ENCODE data around the gene LOXL3. TPM values are rescaled to one million over a fixed set of nuclear protein-coding genes. Genes with fewer than 3 reads are reported as not detected.

LOXL3 gene
- 6.6 and 7.7 TPM in 2 replicates for total RNA-seq (2014; rRNA removed; shearing (Covaris generic))

DNA sequence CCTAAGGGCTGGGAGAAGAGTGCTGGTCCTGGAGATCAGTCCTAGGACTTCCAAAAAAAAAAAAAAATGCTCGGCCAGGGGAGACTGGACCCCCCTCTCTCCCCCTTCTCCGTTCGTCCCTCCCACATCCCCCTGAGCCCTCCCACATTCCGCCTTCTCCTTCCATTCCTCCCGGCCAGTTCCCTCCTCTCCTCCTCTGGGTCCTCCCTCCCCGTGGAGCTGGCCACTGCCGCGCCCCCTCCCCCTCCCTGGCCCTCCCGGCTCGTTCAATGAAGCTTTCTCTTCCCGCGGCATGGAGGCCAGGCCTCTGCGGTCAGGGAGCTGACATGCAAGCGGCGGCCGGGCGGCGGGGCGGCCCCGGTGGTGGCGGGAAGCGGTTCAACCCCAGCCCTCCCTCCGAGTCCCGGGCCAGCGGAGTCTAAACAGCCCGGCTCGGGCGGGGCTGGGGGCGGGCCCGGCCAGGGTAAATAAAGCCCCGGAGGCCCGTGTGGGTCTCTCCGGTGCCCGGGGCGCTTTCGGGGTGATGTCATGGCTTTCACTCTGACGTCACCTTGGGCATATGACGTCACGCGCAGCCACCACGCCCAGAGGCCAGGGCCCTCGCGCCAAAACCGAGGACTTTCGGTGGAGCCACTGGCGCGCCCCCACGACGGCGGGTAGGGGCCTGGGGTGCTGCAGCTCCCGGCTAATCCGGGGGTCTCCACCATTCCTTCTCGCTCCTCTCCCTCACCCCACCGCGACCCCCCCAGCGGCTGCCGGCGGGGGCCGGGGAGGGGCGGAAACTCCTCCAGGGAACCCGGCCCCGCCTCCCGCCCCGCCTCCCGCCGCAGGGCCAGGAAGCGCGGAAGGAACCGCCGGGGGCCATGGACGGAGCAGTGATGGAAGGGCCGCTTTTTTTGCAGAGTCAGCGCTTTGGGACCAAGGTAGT is at the start of gene LOXL3, which contains the start of gene DOK1:
TSS of gene LOXL3 (minus strand) at position 51 of the 928 bp plus-strand sequence. CDS start 1,308 bp downstream, outside the sequence.
TSS of gene DOK1 (plus strand) at position 829 of the 928 bp plus-strand sequence. CDS start at position 864, 35 bp downstream.
- DNase-seq: peak; percentile 98
- Histone ChIP-seq H3K27me3 (ENCODE audit: control insufficient read depth, insufficient read depth, low read length) (peaks cover 76% of the 10 kb centered on the region), H3K4me3 (ENCODE audit: insufficient read depth, low read depth, low read length) (peak within 1 kb of the TSS; percentile 91), H3K36me3 (replicated peaks; ENCODE audit: control insufficient read depth, insufficient read depth, low read length) (no peaks in the 10 kb centered on the region)

DNA sequence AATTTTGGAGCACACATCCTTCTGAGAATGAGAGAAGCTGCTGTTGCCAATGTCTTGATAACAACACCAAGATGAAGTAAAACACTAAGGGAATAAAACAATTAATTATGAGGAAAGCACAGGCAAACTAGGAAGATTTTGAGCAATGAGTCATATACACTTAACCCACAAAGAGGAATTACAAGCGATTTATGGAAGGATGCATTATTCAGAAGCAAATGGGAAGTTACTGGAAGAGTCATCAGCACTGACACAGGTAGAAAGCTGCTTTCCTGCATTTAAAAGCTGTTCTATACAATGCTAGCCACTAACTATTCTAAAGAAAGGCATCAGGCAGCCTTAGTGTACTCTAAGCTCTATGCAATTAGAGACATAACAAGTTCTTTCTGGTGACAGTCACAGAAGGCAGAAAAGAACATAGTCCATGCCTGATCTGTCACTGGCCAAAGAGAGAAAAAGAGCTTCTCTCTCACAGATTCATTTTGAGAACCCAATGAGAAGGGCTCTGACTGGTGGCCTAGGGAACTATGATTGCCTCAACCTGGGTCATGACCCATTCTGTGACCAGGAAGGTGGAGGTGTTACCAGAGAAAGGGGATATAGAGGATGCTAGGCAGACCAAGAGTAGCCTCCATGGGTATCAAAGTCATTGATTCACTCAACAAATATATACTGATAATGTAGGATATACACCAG is 49.0 kb upstream of the LOXL3 start:
- DNase-seq: no peak
- H3K4me3 ChIP-seq (ENCODE audit: insufficient read depth, low read depth, low read length): no peak overlapping the region
- no peaks in the 10 kb centered on the region for H3K27me3 ChIP-seq (ENCODE audit: control insufficient read depth, insufficient read depth, low read length)
- no peaks in the 10 kb centered on the region for H3K36me3 ChIP-seq (replicated peaks; ENCODE audit: control insufficient read depth, insufficient read depth, low read length)

DNA sequence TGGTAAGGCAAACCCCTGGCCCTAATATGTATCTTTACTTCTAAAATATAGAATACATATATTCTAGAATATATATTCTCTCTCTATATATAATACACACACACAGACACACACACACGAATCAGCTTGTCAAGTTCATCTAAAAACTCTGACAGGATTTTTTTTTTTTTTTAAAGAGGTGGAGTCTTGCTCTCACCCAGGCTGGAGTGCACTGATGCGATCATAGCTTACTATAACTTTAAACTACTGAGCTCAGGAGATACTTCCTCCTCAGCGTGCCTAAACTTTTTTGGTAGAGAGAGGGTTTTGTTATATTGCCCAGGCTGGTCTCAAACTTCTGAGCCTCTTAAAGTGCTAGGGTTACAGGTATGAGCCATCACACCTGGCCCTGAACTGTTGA is 45.9 kb upstream of the LOXL3 start:
- Histone ChIP-seq H3K4me3 (ENCODE audit: insufficient read depth, low read depth, low read length) (no peak overlapping the region), H3K36me3 (replicated peaks; ENCODE audit: control insufficient read depth, insufficient read depth, low read length) (no peaks in the 10 kb centered on the region), H3K27me3 (ENCODE audit: control insufficient read depth, insufficient read depth, low read length) (no peaks in the 10 kb centered on the region)
- no peak for DNase-seq

- no peaks in the 10 kb centered on the region for H3K36me3 ChIP-seq (replicated peaks; ENCODE audit: control insufficient read depth, insufficient read depth, low read length)
- DNase-seq: no peak
- no peak overlapping the region for H3K4me3 ChIP-seq (ENCODE audit: insufficient read depth, low read depth, low read length)
- H3K27me3 ChIP-seq (ENCODE audit: control insufficient read depth, insufficient read depth, low read length): no peaks in the 10 kb centered on the region
These were observed 43.7 kb upstream of the LOXL3 start for GRCh38 chr2:74597410-74597809.

- no peak overlapping the region for H3K4me3 ChIP-seq (ENCODE audit: insufficient read depth, low read depth, low read length)
- no peaks in the 10 kb centered on the region for H3K27me3 ChIP-seq (ENCODE audit: control insufficient read depth, insufficient read depth, low read length)
- DNase-seq: no peak
- H3K36me3 ChIP-seq (replicated peaks; ENCODE audit: control insufficient read depth, insufficient read depth, low read length): no peaks in the 10 kb centered on the region
These were observed 42.8 kb upstream of the LOXL3 start for GRCh38 chr2:74596584-74596983.

DNA sequence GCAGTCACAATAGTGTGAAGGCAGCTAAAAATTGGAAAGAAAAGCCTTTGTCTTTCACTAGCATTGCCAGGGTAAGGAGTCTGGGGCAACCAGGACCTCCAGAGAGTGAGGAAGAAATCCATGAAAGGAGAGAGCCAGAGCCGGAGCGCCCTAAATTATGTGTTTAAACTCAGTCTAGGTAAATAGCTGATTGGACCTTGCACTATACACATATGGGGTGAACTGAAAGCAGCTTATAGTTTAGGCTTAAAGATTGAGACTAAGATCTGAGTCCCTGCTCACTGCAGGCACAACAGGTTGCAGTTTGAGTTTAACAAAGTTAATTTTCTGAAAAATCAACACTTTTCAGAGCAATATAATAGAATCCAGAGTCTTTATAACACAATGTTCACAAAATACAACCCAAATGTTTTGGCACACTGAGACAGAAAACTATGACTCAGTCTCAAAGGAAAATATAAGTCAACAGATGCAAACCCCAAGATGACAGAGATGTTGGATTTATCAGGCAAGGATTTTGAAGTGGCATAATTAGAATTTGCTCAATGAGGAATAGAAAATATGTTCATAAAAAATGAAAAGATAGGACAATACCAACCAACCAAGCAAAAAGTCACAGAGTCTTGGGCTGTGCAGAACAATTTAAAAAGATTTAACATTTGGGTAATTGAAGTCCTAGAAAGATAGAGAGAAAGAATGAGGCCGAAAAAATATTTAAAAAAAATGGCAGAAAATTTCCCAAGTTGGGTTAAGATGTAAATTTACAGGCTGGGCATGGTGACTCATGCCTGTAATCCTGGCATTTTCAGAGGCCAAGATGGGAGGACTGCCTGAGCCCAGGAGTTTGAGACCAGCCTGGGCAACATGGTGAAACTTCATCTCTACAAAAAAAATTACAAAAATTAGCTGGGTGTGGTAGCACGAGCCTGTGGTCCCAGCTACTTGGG is 40.4 kb upstream of the LOXL3 start:
- Histone ChIP-seq H3K4me3 (ENCODE audit: insufficient read depth, low read depth, low read length) (no peak overlapping the region), H3K36me3 (replicated peaks; ENCODE audit: control insufficient read depth, insufficient read depth, low read length) (no peaks in the 10 kb centered on the region), H3K27me3 (ENCODE audit: control insufficient read depth, insufficient read depth, low read length) (0 out of 2 replicates have a peak, but pooled peaks cover 2% of the 10 kb centered on the region)
- no peak for DNase-seq

GRCh38 chr2:74588664-74589063 is 34.9 kb upstream of the LOXL3 start:
- no peak overlapping the region for H3K4me3 ChIP-seq (ENCODE audit: insufficient read depth, low read depth, low read length)
- 0 out of 2 replicates have a peak, but pooled peaks cover 2% of the 10 kb centered on the region for H3K27me3 ChIP-seq (ENCODE audit: control insufficient read depth, insufficient read depth, low read length)
- H3K36me3 ChIP-seq (replicated peaks; ENCODE audit: control insufficient read depth, insufficient read depth, low read length): no peaks in the 10 kb centered on the region
- no peak for DNase-seq

- Histone ChIP-seq H3K27me3 (ENCODE audit: control insufficient read depth, insufficient read depth, low read length) (0 out of 2 replicates have a peak, but pooled peaks cover 2% of the 10 kb centered on the region), H3K36me3 (replicated peaks; ENCODE audit: control insufficient read depth, insufficient read depth, low read length) (no peaks in the 10 kb centered on the region), H3K4me3 (ENCODE audit: insufficient read depth, low read depth, low read length) (no peak overlapping the region)
- DNase-seq: peak; percentile 76
These were observed 34.0 kb upstream of the LOXL3 start for GRCh38 chr2:74587664-74588277.

- no peak for DNase-seq
- Histone ChIP-seq H3K36me3 (replicated peaks; ENCODE audit: control insufficient read depth, insufficient read depth, low read length) (no peaks in the 10 kb centered on the region), H3K4me3 (ENCODE audit: insufficient read depth, low read depth, low read length) (no peak overlapping the region), H3K27me3 (ENCODE audit: control insufficient read depth, insufficient read depth, low read length) (no peaks in the 10 kb centered on the region)
These were observed 31.9 kb upstream of the LOXL3 start for GRCh38 chr2:74585406-74586185.

- no peaks in the 10 kb centered on the region for H3K36me3 ChIP-seq (replicated peaks; ENCODE audit: control insufficient read depth, insufficient read depth, low read length)
- no peak overlapping the region for H3K4me3 ChIP-seq (ENCODE audit: insufficient read depth, low read depth, low read length)
- no peaks in the 10 kb centered on the region for H3K27me3 ChIP-seq (ENCODE audit: control insufficient read depth, insufficient read depth, low read length)
- DNase-seq: no peak
These were observed 30.4 kb upstream of the LOXL3 start for GRCh38 chr2:74584088-74584645.

GRCh38 chr2:74583504-74583903 is 29.8 kb upstream of the LOXL3 start:
- Histone ChIP-seq H3K36me3 (replicated peaks; ENCODE audit: control insufficient read depth, insufficient read depth, low read length) (no peaks in the 10 kb centered on the region), H3K27me3 (ENCODE audit: control insufficient read depth, insufficient read depth, low read length) (no peaks in the 10 kb centered on the region), H3K4me3 (ENCODE audit: insufficient read depth, low read depth, low read length) (no peak overlapping the region)
- DNase-seq: no peak

GRCh38 chr2:74582184-74582583 is 28.4 kb upstream of the LOXL3 start:
- DNase-seq: no peak
- no peak overlapping the region for H3K4me3 ChIP-seq (ENCODE audit: insufficient read depth, low read depth, low read length)
- H3K36me3 ChIP-seq (replicated peaks; ENCODE audit: control insufficient read depth, insufficient read depth, low read length): no peaks in the 10 kb centered on the region
- H3K27me3 ChIP-seq (ENCODE audit: control insufficient read depth, insufficient read depth, low read length): no peaks in the 10 kb centered on the region

- no peaks in the 10 kb centered on the region for H3K27me3 ChIP-seq (ENCODE audit: control insufficient read depth, insufficient read depth, low read length)
- H3K36me3 ChIP-seq (replicated peaks; ENCODE audit: control insufficient read depth, insufficient read depth, low read length): no peaks in the 10 kb centered on the region
- no peak overlapping the region for H3K4me3 ChIP-seq (ENCODE audit: insufficient read depth, low read depth, low read length)
- no peak for DNase-seq
These were observed 27.7 kb upstream of the LOXL3 start for GRCh38 chr2:74581463-74581862.

Measured in H7 (cell line).